ENCODE data around the gene BTNL9.
A peak's percentile ranks its signal among the peaks of the same experiment; 100 is the strongest.

Gene BTNL9

DNA sequence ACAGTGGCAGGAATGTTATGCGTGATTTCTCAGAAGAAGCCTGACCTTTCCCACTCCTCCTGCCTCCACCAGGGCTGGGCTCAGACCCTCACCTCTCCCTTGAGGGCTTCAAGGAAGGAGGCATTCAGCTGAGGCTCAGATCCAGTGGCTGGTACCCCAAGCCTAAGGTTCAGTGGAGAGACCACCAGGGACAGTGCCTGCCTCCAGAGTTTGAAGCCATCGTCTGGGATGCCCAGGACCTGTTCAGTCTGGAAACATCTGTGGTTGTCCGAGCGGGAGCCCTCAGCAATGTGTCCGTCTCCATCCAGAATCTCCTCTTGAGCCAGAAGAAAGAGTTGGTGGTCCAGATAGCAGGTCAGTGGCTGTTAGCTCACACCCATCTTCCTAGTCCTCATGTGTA lies 9.9 kb downstream of the BTNL9 start:
- DNase-seq (ENCODE audit: insufficient read length, low spot score) (no peak), FAIRE-seq (peak; percentile 20)
- TF ChIP-seq POLR2AphosphoS5 (IDR thresholded peaks at IDR 0.05; ENCODE audit: low read depth, low read length): no peak
- TF ChIP-seq POU2F2 (IDR thresholded peaks at IDR 0.05; ENCODE audit: low read depth, low read length): no peak
- no peak for TF ChIP-seq POLR2A (IDR thresholded peaks at IDR 0.05; ENCODE audit: low read depth, low read length)
- no peak for TF ChIP-seq SPI1 (IDR thresholded peaks at IDR 0.05; ENCODE audit: low read depth, low read length)
- no peak for TF ChIP-seq TAF1 (IDR thresholded peaks at IDR 0.05; ENCODE audit: low read depth, low read length)
- no peak for TF ChIP-seq PAX5 (IDR thresholded peaks at IDR 0.05; ENCODE audit: insufficient read depth, low read length, severe bottlenecking)

- FAIRE-seq (peak; percentile 43), DNase-seq (ENCODE audit: insufficient read length, low spot score) (no peak)
- TF ChIP-seq PAX5 (IDR thresholded peaks at IDR 0.05; ENCODE audit: insufficient read depth, low read length, severe bottlenecking): no peak
- TF ChIP-seq POLR2A (IDR thresholded peaks at IDR 0.05; ENCODE audit: low read depth, low read length): no peak
- no peak for TF ChIP-seq TAF1 (IDR thresholded peaks at IDR 0.05; ENCODE audit: low read depth, low read length)
- TF ChIP-seq POU2F2 (IDR thresholded peaks at IDR 0.05; ENCODE audit: low read depth, low read length): no peak
- no peak for TF ChIP-seq SPI1 (IDR thresholded peaks at IDR 0.05; ENCODE audit: low read depth, low read length)
- no peak for TF ChIP-seq POLR2AphosphoS5 (IDR thresholded peaks at IDR 0.05; ENCODE audit: low read depth, low read length)
These were observed 12.0 kb downstream of the BTNL9 start for GRCh38 chr5:181051841-181052671.

DNA sequence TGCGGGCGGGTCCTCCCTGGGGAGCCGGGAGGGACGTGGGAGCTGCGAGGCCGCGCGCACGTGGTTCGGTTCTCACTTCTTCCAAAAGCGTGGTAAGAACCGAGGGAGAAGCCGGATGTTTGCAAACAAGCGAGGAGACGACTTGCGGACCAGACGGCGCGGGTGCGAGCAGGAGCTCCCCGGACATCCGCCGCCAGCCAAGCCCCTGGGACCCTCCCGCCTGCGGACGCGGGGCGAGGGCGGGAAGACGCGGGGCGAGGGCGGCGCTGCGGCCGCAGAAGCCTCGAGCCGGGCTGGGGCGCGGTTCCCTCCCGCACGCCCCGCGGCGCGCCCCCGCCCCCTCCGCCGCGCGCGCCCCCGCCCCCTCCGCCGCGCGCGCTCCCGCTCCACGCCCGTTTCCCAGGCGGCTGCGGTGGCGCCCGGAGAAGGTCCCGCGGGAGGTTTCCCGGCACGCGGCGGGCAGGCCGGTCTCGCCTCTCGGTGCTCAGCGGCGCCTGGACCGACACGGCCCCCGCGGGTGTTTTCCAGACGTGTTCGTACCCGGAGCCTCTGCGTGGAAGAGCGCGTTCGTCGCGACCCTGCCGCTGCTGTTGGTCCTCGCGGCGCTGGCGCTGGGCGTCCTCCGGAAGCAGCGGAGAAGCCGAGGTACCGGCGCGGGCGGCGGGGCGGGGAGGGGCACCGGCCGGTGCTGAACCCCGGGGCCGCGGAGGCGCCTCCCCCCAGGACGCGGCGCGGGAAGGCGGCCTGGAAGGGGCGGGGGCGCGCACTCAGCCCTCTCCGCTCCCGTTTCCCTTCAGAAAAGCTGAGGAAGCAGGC lies 12.8 kb downstream of the BTNL9 start:
- DNase-seq (ENCODE audit: insufficient read length, low spot score): peak; percentile 63
- FAIRE-seq: peak; percentile 66
- TF ChIP-seq POLR2A (IDR thresholded peaks at IDR 0.05; ENCODE audit: low read depth, low read length) (no peak), POU2F2 (IDR thresholded peaks at IDR 0.05; ENCODE audit: low read depth, low read length) (no peak), PAX5 (IDR thresholded peaks at IDR 0.05; ENCODE audit: insufficient read depth, low read length, severe bottlenecking) (no peak), SPI1 (IDR thresholded peaks at IDR 0.05; ENCODE audit: low read depth, low read length) (no peak), TAF1 (IDR thresholded peaks at IDR 0.05; ENCODE audit: low read depth, low read length) (no peak), POLR2AphosphoS5 (IDR thresholded peaks at IDR 0.05; ENCODE audit: low read depth, low read length) (no peak)

GRCh38 chr5:181053488-181054121 lies 13.5 kb downstream of the BTNL9 start:
- TF ChIP-seq POLR2AphosphoS5 (IDR thresholded peaks at IDR 0.05; ENCODE audit: low read depth, low read length) (no peak), SPI1 (IDR thresholded peaks at IDR 0.05; ENCODE audit: low read depth, low read length) (0 out of 2 replicates have a peak, but pooled peaks have one; percentile 24)
- FAIRE-seq: peak; percentile 82
- no peak for DNase-seq (ENCODE audit: insufficient read length, low spot score)

DNA sequence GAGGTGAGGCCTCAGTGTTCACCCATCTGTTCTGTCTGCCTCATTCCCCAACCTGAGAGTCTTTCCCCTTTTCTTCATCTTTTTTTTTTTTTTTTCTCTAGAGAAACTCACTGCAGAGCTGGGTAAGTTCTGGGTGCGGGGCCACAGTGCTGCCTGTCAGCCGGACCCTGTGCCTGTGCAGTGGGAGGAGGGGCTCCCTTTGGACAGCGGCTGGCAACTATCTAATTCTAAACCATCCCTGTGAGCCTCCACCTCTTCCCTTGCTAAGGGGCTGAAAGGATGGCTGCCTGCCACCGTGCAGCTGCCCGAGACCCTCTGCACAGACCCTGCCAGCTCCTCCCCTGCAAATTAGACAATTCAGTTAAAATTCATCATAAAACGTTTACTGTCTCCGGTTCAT lies 14.1 kb downstream of the BTNL9 start:
- DNase-seq (ENCODE audit: insufficient read length, low spot score) (no peak), FAIRE-seq (no peak)
- TF ChIP-seq PAX5 (IDR thresholded peaks at IDR 0.05; ENCODE audit: insufficient read depth, low read length, severe bottlenecking) (no peak), TAF1 (IDR thresholded peaks at IDR 0.05; ENCODE audit: low read depth, low read length) (no peak), POU2F2 (IDR thresholded peaks at IDR 0.05; ENCODE audit: low read depth, low read length) (no peak), SPI1 (IDR thresholded peaks at IDR 0.05; ENCODE audit: low read depth, low read length) (no peak), POLR2AphosphoS5 (IDR thresholded peaks at IDR 0.05; ENCODE audit: low read depth, low read length) (no peak), POLR2A (IDR thresholded peaks at IDR 0.05; ENCODE audit: low read depth, low read length) (no peak)

DNA sequence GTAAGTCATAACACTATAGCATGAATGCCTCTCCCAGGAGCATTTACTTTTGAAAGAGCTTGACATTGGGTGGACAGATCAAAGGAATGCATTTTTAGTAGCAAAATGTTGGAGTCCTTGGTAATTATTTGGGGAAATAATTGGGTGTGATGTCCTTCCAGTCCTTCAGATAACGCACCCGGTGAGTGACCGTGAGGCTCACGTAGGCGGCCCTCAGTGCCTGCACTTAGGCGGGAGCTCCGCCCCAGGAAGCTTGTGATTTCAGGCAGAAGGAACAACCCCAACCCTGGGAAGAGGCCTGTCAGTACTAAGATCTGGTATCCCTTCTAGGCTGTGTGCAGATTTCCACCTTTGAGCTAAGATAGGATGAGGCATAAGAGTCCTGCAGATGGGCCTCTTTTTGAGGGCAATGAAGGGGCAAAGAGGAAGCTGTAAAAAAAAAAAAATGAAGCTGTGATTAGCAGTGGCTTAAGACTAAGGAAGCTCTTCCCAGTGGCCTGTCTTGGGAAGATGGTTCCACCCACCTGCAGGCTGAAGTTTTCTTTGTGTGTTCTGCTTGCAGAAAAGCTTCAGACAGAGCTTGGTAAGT lies 14.9 kb downstream of the BTNL9 start:
- DNase-seq (ENCODE audit: insufficient read length, low spot score): no peak
- FAIRE-seq: no peak
- no peak for TF ChIP-seq TAF1 (IDR thresholded peaks at IDR 0.05; ENCODE audit: low read depth, low read length)
- no peak for TF ChIP-seq POU2F2 (IDR thresholded peaks at IDR 0.05; ENCODE audit: low read depth, low read length)
- no peak for TF ChIP-seq POLR2A (IDR thresholded peaks at IDR 0.05; ENCODE audit: low read depth, low read length)
- no peak for TF ChIP-seq PAX5 (IDR thresholded peaks at IDR 0.05; ENCODE audit: insufficient read depth, low read length, severe bottlenecking)
- no peak for TF ChIP-seq SPI1 (IDR thresholded peaks at IDR 0.05; ENCODE audit: low read depth, low read length)
- TF ChIP-seq POLR2AphosphoS5 (IDR thresholded peaks at IDR 0.05; ENCODE audit: low read depth, low read length): no peak

- TF ChIP-seq POLR2AphosphoS5 (IDR thresholded peaks at IDR 0.05; ENCODE audit: low read depth, low read length) (no peak), TAF1 (IDR thresholded peaks at IDR 0.05; ENCODE audit: low read depth, low read length) (no peak), PAX5 (IDR thresholded peaks at IDR 0.05; ENCODE audit: insufficient read depth, low read length, severe bottlenecking) (no peak), POLR2A (IDR thresholded peaks at IDR 0.05; ENCODE audit: low read depth, low read length) (no peak), POU2F2 (IDR thresholded peaks at IDR 0.05; ENCODE audit: low read depth, low read length) (no peak), SPI1 (IDR thresholded peaks at IDR 0.05; ENCODE audit: low read depth, low read length) (no peak)
- DNase-seq (ENCODE audit: insufficient read length, low spot score) (no peak), FAIRE-seq (no peak)
These were observed 16.4 kb downstream of the BTNL9 start for GRCh38 chr5:181056431-181056830.

GRCh38 chr5:181058321-181058720 lies 18.3 kb downstream of the BTNL9 start:
- TF ChIP-seq POLR2A (IDR thresholded peaks at IDR 0.05; ENCODE audit: low read depth, low read length) (no peak), POLR2AphosphoS5 (IDR thresholded peaks at IDR 0.05; ENCODE audit: low read depth, low read length) (no peak), TAF1 (IDR thresholded peaks at IDR 0.05; ENCODE audit: low read depth, low read length) (no peak), PAX5 (IDR thresholded peaks at IDR 0.05; ENCODE audit: insufficient read depth, low read length, severe bottlenecking) (no peak), POU2F2 (IDR thresholded peaks at IDR 0.05; ENCODE audit: low read depth, low read length) (no peak), SPI1 (IDR thresholded peaks at IDR 0.05; ENCODE audit: low read depth, low read length) (no peak)
- FAIRE-seq: no peak
- no peak for DNase-seq (ENCODE audit: insufficient read length, low spot score)

All from GM12891 (cell line).